ENCODE results near the gene DAPK2. TPM values are rescaled to one million over a fixed set of nuclear protein-coding genes. Genes with fewer than 3 reads are reported as not detected.

Gene DAPK2
- total RNA-seq, 1 donor from 2014 or later, result 1.6 TPM

GRCh38 chr15:63891768-63892133 is 154.5 kb downstream of the DAPK2 start:
- Mint-ChIP-seq H3K27ac (ENCODE audit: unreplicated experiment) (no peak overlapping the region), H3K36me3 (ENCODE audit: low read depth) (no peaks in the 10 kb centered on the region), H3K9me3 (ENCODE audit: low read depth) (no peaks in the 10 kb centered on the region), H3K27me3 (ENCODE audit: low read depth) (no peaks in the 10 kb centered on the region), H3K4me1 (ENCODE audit: low read depth) (peaks cover 9% of the 10 kb centered on the region), H3K4me3 (ENCODE audit: unreplicated experiment) (no peak overlapping the region)
- DNase-seq (ENCODE audit: low spot score), result no peak
- no peak for TF ChIP-seq CTCF (IDR thresholded peaks at IDR 0.05)

GRCh38 chr15:63891079-63891767 is 155.1 kb downstream of the DAPK2 start:
- Mint-ChIP-seq H3K4me1 (ENCODE audit: low read depth) (peaks cover 3% of the 10 kb centered on the region), H3K4me3 (ENCODE audit: unreplicated experiment) (no peak overlapping the region), H3K9me3 (ENCODE audit: low read depth) (no peaks in the 10 kb centered on the region), H3K36me3 (ENCODE audit: low read depth) (no peaks in the 10 kb centered on the region), H3K27ac (ENCODE audit: unreplicated experiment) (no peak overlapping the region), H3K27me3 (ENCODE audit: low read depth) (no peaks in the 10 kb centered on the region)
- peak; percentile 66 for DNase-seq (ENCODE audit: low spot score)
- peak; percentile 93 for TF ChIP-seq CTCF (IDR thresholded peaks at IDR 0.05)

- no peaks in the 10 kb centered on the region for H3K36me3 Mint-ChIP-seq (ENCODE audit: low read depth)
- TF ChIP-seq CTCF (IDR thresholded peaks at IDR 0.05), result no peak
- no peak overlapping the region for H3K27ac Mint-ChIP-seq (ENCODE audit: unreplicated experiment)
- no peaks in the 10 kb centered on the region for H3K9me3 Mint-ChIP-seq (ENCODE audit: low read depth)
- no peaks in the 10 kb centered on the region for H3K27me3 Mint-ChIP-seq (ENCODE audit: low read depth)
- no peak for DNase-seq (ENCODE audit: low spot score)
- no peak overlapping the region for H3K4me3 Mint-ChIP-seq (ENCODE audit: unreplicated experiment)
- no peaks in the 10 kb centered on the region for H3K4me1 Mint-ChIP-seq (ENCODE audit: low read depth)
Observed at GRCh38 chr15:63890617-63891016, 155.7 kb downstream of the DAPK2 start.

GRCh38 chr15:63889831-63890230 is 156.5 kb downstream of the DAPK2 start:
- Mint-ChIP-seq H3K36me3 (ENCODE audit: low read depth) (no peaks in the 10 kb centered on the region), H3K4me3 (ENCODE audit: unreplicated experiment) (no peak overlapping the region), H3K27ac (ENCODE audit: unreplicated experiment) (no peak overlapping the region), H3K9me3 (ENCODE audit: low read depth) (no peaks in the 10 kb centered on the region), H3K4me1 (ENCODE audit: low read depth) (no peaks in the 10 kb centered on the region), H3K27me3 (ENCODE audit: low read depth) (no peaks in the 10 kb centered on the region)
- no peak for TF ChIP-seq CTCF (IDR thresholded peaks at IDR 0.05)
- no peak for DNase-seq (ENCODE audit: low spot score)

GRCh38 chr15:63888823-63889222 is 157.5 kb downstream of the DAPK2 start:
- TF ChIP-seq CTCF (IDR thresholded peaks at IDR 0.05), result no peak
- Mint-ChIP-seq H3K4me3 (ENCODE audit: unreplicated experiment) (no peak overlapping the region), H3K36me3 (ENCODE audit: low read depth) (no peaks in the 10 kb centered on the region), H3K9me3 (ENCODE audit: low read depth) (no peaks in the 10 kb centered on the region), H3K27me3 (ENCODE audit: low read depth) (no peaks in the 10 kb centered on the region), H3K27ac (ENCODE audit: unreplicated experiment) (no peak overlapping the region), H3K4me1 (ENCODE audit: low read depth) (no peaks in the 10 kb centered on the region)
- DNase-seq (ENCODE audit: low spot score), result no peak

Measured in chondrocyte (in vitro differentiated cells).